NCI-H187 (cell line): ENCODE results near the gene SULT1E1.
A peak's percentile ranks its signal among the peaks of the same experiment; 100 is the strongest.
"Not testable (repeated sequence)": the region's sequence is repeated elsewhere in the genome, so short reads cannot be mapped to it uniquely, and the experiment has no call there.

Source experiments
- DNase-seq, 2 experiments: peaks; one replicate each; lab custom pipeline; 2025; lab: John Stamatoyannopoulos, UW

The SULT1E1 gene

DNA sequence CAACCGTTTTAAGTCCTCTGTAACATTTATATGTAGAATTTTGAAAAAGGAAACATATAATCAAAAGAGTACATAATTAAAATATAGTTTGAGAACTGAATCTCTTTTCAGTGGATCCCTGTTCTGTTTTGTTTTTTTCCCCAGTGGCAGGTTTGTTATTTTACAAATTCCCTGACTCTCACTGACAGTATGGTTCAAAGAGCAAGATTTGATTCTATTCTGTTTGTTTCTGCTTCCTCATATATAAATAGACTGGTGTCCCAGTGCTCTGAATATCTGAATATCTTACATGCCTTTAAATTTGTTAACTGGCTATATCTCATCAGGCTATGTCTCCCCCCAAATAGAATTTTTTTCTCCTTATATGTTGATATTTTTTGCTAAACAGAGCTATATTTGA, 16.6 kb downstream of the SULT1E1 start:
- DNase-seq: no peak

DNA sequence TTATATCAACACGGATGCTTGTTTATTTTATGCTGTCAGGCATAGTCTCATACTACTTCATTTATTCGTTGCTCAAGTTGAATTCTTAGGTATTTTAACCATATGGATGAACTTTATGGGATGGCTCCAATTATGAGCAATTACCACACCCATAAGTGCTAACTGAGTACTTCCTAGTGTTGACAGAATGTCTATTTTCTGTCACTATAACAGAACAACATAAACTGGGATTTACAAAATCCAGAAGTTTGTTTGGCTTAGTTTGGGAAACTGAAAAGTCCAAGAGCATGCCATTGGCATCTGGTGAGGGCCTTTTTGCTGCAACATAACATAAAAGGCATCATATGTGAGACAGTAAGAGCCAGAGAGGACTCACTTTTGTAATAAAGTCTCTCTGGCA, 21.0 kb downstream of the SULT1E1 start:
- DNase-seq: no peak

- no peak for DNase-seq
These were observed 23.7 kb downstream of the SULT1E1 start for GRCh38 chr4:69836287-69836686.

DNA sequence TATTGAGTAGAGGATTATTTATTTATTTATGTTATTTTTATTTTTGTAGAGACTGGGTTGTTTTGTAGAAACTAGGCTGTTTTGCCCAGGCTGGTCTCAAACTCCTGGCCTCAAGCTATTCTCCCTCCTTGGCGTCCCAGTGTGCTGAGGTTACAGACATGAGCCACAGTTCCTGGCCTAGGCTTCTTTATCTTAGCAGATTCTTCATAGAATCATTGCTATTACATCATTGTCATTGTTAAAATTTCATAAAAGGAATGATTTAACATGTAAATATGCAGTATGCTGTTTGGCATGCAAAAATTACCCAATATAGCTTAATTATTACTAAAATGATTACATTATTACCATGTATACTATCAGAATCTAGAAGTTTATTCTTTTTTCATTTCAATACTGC, 24.2 kb downstream of the SULT1E1 start:
- no peak for DNase-seq

GRCh38 chr4:69833251-69833650, 26.7 kb downstream of the SULT1E1 start:
- DNase-seq: no peak

GRCh38 chr4:69832326-69833030, 27.5 kb downstream of the SULT1E1 start:
- DNase-seq: no peak

DNA sequence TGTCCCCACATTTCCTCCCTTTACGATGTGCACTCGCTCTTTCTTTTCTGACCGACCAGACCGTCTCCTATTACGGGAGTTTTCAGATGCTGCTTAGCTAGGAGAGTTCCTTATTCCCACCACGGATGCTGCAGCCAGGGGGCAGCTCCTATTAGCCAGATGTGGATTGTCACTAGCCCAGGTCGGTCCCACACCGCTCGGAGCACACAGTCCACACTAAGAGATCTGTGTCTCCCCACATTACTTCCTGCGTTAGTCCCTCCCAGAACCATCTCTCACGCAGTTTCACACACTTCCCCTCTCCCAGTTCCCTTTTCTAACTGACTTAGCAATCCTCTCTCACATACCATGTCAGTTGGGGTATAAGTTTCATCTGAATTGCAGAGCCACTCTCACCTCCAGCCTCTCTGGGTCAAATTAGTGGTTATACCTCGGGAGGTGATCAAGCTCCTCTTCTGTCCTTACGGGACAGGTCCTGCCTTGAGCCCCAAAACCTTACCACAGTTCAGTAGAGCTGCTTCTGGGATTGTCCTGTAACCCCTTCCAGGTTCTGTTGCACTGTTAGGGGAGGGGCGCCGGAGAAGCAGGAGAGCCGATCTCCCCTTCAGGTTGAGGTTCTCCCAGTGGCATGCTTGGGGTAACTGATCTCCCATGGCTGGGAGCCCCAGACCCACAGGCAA, 28.2 kb downstream of the SULT1E1 start:
- DNase-seq: no peak

DNA sequence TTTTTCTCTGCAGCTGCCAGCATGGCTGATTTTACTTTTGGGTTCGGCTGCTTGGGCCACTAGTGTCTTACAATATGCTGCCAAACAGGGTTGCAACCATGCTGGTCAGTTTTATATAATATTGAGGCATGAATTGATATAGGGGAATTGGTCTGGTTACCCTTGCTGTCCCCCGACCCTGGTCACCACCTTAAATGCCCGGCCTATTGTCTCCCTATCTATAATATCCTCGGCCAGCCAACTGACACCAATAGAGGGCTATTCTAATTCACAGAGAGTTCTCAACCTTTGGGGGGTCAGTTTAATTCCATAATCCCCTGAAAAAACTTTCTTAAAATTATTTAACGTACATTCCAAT, 28.7 kb downstream of the SULT1E1 start:
- no peak for DNase-seq

GRCh38 chr4:69830560-69831269, 29.2 kb downstream of the SULT1E1 start:
- DNase-seq: peak in 1 of 2 experiments; percentile 10

- no peak for DNase-seq
These were observed 29.8 kb downstream of the SULT1E1 start for GRCh38 chr4:69830192-69830559.

DNA sequence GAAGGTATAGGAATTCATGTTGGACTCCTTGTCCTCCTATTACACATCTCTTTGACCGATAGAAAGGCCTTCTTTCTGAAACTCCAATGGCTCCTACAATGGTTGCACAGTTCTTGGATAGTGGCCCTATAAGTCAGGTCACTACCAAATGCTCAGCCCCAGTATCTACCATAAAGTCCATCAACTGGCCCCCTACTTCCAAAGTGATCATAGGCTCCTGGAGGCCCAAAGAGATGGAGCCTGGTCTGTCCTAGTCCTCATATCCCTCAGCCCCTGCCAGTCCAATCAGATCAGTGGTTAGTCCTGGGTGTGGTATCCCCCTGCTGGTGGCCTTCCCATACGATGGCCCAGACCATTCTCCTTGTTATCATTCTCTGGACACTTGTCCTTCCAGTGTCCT, 30.3 kb downstream of the SULT1E1 start:
- DNase-seq: no peak

DNA sequence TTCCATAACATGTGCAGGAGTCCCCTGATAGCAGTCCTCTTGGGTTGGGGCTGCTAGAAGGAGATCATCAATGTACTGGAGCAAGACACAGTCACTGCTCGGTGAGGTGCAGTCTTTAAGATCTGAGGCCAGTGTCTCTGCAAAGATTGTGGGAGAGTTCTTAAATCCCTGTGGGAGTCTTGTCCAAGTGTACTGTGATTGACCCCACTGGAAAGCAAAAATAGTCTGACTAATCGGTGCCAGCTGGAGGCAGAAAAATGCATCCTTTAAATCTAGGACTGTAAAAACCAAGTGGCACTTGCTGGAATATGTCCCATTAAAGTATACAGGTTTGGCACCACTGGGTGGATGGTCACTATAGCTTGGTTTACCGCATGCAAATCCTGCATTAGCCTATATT, 31.1 kb downstream of the SULT1E1 start:
- DNase-seq: no peak

DNA sequence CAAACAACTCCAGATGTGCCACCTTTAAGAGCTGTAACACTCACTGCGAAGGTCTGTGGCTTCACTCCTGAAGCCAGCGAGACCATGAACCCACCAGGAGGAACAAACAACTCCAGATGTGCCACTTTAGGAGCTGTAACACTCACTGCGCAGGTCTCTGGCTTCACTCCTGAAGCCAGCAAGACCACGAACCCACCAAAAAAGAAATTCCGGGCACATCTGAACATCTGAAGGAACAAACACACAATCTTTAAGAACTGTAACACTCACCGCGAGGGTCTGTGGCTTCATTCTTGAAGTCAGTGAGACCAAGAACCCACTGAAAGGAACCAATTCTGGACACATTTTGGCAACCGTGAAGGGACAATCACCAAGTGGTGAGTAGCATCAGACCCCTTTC, 34.9 kb downstream of the SULT1E1 start:
- not testable (repeated sequence) for DNase-seq

GRCh38 chr4:69823481-69824186, 36.3 kb downstream of the SULT1E1 start:
- DNase-seq: peak; percentile 27 to 29

GRCh38 chr4:69823048-69823447, 36.9 kb downstream of the SULT1E1 start:
- no peak for DNase-seq

- DNase-seq: no peak
These were observed 37.7 kb downstream of the SULT1E1 start for GRCh38 chr4:69822198-69822597.

GRCh38 chr4:69818060-69818639, 41.8 kb downstream of the SULT1E1 start:
- no peak for DNase-seq

- DNase-seq: no peak
These were observed 43.7 kb downstream of the SULT1E1 start for GRCh38 chr4:69816236-69816635.

- no peak for DNase-seq
These were observed 46.3 kb downstream of the SULT1E1 start for GRCh38 chr4:69813628-69814027.

DNA sequence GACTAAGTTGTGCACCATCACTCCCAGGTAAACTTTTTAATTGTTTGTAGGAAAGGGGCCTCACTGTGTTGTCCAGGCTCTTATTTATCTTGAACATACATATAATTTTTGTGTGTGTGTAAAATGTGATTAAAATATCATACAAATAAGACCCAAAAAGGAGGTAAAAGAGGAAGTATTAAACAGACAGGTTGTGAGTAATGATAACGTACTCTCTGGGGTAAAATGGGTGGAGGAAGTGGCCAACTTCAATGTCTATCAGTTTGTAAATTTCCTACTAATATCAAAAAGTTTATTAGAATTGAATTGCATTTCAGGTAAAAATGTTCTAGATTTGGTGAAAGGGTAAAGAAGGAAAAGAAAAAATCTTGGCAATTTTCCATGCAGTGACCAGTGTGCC, 48.8 kb downstream of the SULT1E1 start:
- no peak for DNase-seq

DNA sequence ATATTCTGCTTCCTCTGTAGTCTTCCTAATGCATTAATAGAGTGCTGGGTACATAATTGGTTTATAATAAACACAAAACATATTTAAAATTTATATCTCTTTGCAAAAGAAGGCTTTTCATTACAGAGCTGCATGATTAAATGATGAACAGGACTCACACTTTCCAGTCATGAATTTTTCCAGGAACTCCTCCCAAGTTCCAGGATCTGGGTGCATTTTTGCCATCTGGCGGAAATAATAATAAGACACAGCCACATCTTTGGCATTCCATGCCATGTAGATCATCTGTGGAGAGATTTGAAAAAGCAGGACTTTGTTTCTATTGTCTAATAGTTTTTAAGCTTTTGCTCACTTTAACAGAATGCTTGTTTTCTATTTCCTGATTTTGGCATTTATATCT, 59.3 kb downstream of the SULT1E1 start:
- no peak for DNase-seq

DNA sequence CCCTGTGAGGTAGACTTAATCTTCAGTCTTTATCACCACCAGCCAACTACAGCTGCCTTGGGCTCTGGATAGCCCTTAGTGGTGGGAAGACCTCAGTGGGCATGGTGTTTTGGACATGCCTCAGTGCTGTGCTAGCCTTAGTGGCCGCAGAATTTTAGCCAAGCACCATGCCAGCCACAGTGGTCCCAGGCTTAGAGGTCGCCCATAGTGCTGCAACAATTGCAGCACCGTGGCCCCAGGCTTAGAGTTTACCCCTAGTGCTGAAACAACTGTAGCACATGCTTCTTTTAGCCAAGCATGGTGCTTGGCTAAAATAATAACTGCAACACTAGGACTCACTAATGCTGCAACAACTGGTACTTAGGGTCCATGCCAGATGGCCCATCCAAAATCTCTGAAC, 60.6 kb downstream of the SULT1E1 start:
- DNase-seq: no peak
